Fibroblast of lung (primary cell): ENCODE results near the gene ZNF672. TPM values are rescaled to one million over a fixed set of nuclear protein-coding genes. Genes with fewer than 3 reads are reported as not detected.

Source experiments
- DNase-seq, 2 donors: peaks; one replicate each; pipeline versions ENCODE4 v3.0.0 to v3.0.0-alpha.2; 2010; ENCODE audit warnings: low read depth in 2 of 2
- H2AFZ ChIP-seq: 2 replicates; pipeline ENCODE4 v1.5.1; 2012; ENCODE audit warnings: low read length, control low read depth, inconsistent platforms
- H3K27ac ChIP-seq: 2 replicates; pipeline ENCODE4 v1.5.1; 2011; ENCODE audit warnings: low read length, control low read depth; ENCODE audit not compliant: insufficient read depth
- H3K27me3 ChIP-seq: 2 replicates; pipeline ENCODE4 v1.5.1; 2011; ENCODE audit warnings: mild to moderate bottlenecking, low read length; ENCODE audit not compliant: control insufficient read depth, insufficient read depth
- H3K36me3 ChIP-seq: 2 replicates; pipeline ENCODE4 v1.5.1; 2011; ENCODE audit warnings: low read length; ENCODE audit not compliant: control insufficient read depth, insufficient read depth
- H3K4me1 ChIP-seq: 2 replicates; pipeline ENCODE4 v1.5.1; 2011; ENCODE audit warnings: low read length; ENCODE audit not compliant: control insufficient read depth, insufficient read depth; ENCODE audit errors: extremely low read depth
- H3K4me2 ChIP-seq: 2 replicates; pipeline ENCODE4 v1.5.1; 2011; ENCODE audit warnings: low read length, control low read depth; ENCODE audit not compliant: insufficient read depth; ENCODE audit errors: extremely low read depth
- H3K4me3 ChIP-seq, 4 experiments: fragments of 200-600 bp in 1 of 4; sonication (generic) in 1 of 4; replicated peaks in 1 of 4; 2 replicates each; pipeline ENCODE4 v1.5.1; 2011 to 2016; ENCODE audit warnings: low read length in 4 of 4, low read depth in 3 of 4, mild to moderate bottlenecking in 3 of 4, control low read depth in 2 of 4, inconsistent platforms in 1 of 4, mixed read lengths in 1 of 4; ENCODE audit not compliant: insufficient read depth in 1 of 4; ENCODE audit errors: control extremely low read depth in 1 of 4
- H3K79me2 ChIP-seq: 2 replicates; pipeline ENCODE4 v1.5.1; 2012; ENCODE audit warnings: mild to moderate bottlenecking, low read length, inconsistent platforms; ENCODE audit not compliant: control insufficient read depth, insufficient read depth
- H3K9ac ChIP-seq: 2 replicates; pipeline ENCODE4 v1.5.1; 2011; ENCODE audit warnings: mild to moderate bottlenecking, low read length, control low read depth; ENCODE audit not compliant: insufficient read depth
- H3K9me3 ChIP-seq: 2 replicates; pipeline ENCODE4 v1.5.1; 2012; ENCODE audit warnings: low read depth, low read length; ENCODE audit not compliant: control insufficient read depth, insufficient read depth
- H4K20me1 ChIP-seq: 2 replicates; pipeline ENCODE4 v1.5.1; 2011; ENCODE audit warnings: low read length; ENCODE audit not compliant: control insufficient read depth, insufficient read depth; ENCODE audit errors: extremely low read depth
- CTCF ChIP-seq, 2 donors: IDR thresholded peaks in 1 of 2; conservative IDR thresholded peaks in 1 of 2; 1 replicate in 1 of 2; 2 replicates in 1 of 2; pipeline ENCODE4 v1.5.1; 2011 to 2012; ENCODE audit warnings: low read length in 2 of 2, control low read depth in 1 of 2, inconsistent platforms in 1 of 2, low read depth in 1 of 2, mild to moderate bottlenecking in 1 of 2
- EZH2 ChIP-seq: IDR thresholded peaks from 2 replicates; pipeline ENCODE4 v1.5.1; 2012; ENCODE audit warnings: low read length, control low read depth, mild to moderate bottlenecking; ENCODE audit errors: missing control alignments
- polyA plus RNA-seq, 2 donors: library from polyadenylated mRNA; depleted of rRNA in 1 of 2; stranded (reverse) in 1 of 2; unstranded in 1 of 2; fragments of >200 nt; gene quantifications; 2 replicates each; pipeline ENCODE4 v1.2.1, GENCODE V29; 2011 to 2012; ENCODE audit warnings: missing spikeins in 1 of 2
- total RNA-seq: library from RNA; depleted of rRNA; stranded (reverse); fragments of >200 nt; gene quantifications from 2 replicates; pipeline ENCODE4 v1.2.1, GENCODE V29; 2014

Gene ZNF672
- total and polyA plus RNA-seq, 2 donors (not counting 1 experiment from before 2014, with no cell fraction given) = 10.3 to 15.5 TPM

- peaks cover 79% of the 10 kb centered on the region for H3K79me2 ChIP-seq
- peak overlapping the region in 1 of 4 experiments; percentile 29 for H3K4me3 ChIP-seq
- H3K4me1 ChIP-seq = peaks cover 41% of the 10 kb centered on the region
- H3K4me2 ChIP-seq = peak overlapping the region; percentile 77
- peaks cover 2% of the 10 kb centered on the region for H4K20me1 ChIP-seq
- DNase-seq = peak; percentile 32 to 92
- TF ChIP-seq EZH2 (no peak), CTCF (conservative IDR thresholded peaks at IDR 0.05 in 1 of 2, IDR thresholded peaks at IDR 0.05 in 1 of 2; ENCODE audit: low read depth in 1 of 2, low read length in 2 of 2) (no peak)
- H3K27me3 ChIP-seq = no peaks in the 10 kb centered on the region
- H3K9ac ChIP-seq = no peak overlapping the region
- no peaks in the 10 kb centered on the region for H3K9me3 ChIP-seq
- H3K36me3 ChIP-seq = peaks cover 16% of the 10 kb centered on the region
- H3K27ac ChIP-seq = peak overlapping the region; percentile 71
- H2AFZ ChIP-seq = no peak overlapping the region
These were observed 16.9 kb upstream of the ZNF672 start for GRCh38 chr1:248821101-248821500.

- H3K27me3 ChIP-seq = no peaks in the 10 kb centered on the region
- no peaks in the 10 kb centered on the region for H3K9me3 ChIP-seq
- H3K4me2 ChIP-seq = peak overlapping the region; percentile 77
- no peak for DNase-seq
- H2AFZ ChIP-seq = no peak overlapping the region
- no peak overlapping the region for H3K9ac ChIP-seq
- peaks cover 78% of the 10 kb centered on the region for H3K79me2 ChIP-seq
- peaks cover 41% of the 10 kb centered on the region for H3K4me1 ChIP-seq
- TF ChIP-seq CTCF (conservative IDR thresholded peaks at IDR 0.05 in 1 of 2, IDR thresholded peaks at IDR 0.05 in 1 of 2; ENCODE audit: low read depth in 1 of 2, low read length in 2 of 2) = no peak
- no peak for TF ChIP-seq EZH2
- peak overlapping the region in 1 of 4 experiments; percentile 29 for H3K4me3 ChIP-seq
- H4K20me1 ChIP-seq = peaks cover 2% of the 10 kb centered on the region
- H3K36me3 ChIP-seq = peaks cover 11% of the 10 kb centered on the region
- peak overlapping the region; percentile 71 for H3K27ac ChIP-seq
These were observed 16.4 kb upstream of the ZNF672 start for GRCh38 chr1:248821641-248822040.

GRCh38 chr1:248822148-248823032, 15.6 kb upstream of the ZNF672 start:
- TF ChIP-seq CTCF (conservative IDR thresholded peaks at IDR 0.05 in 1 of 2, IDR thresholded peaks at IDR 0.05 in 1 of 2; ENCODE audit: low read depth in 1 of 2, low read length in 2 of 2) (no peak), EZH2 (no peak)
- Histone ChIP-seq H2AFZ (no peak overlapping the region), H3K79me2 (peaks cover 71% of the 10 kb centered on the region), H3K9ac (no peak overlapping the region), H3K36me3 (peaks cover 5% of the 10 kb centered on the region), H3K27me3 (no peaks in the 10 kb centered on the region), H3K9me3 (no peaks in the 10 kb centered on the region), H3K27ac (peak overlapping the region; percentile 98), H3K4me1 (peaks cover 44% of the 10 kb centered on the region), H3K4me3 (peak overlapping the region in 3 of 4 experiments; percentile 24 to 91 (median 40)), H4K20me1 (peaks cover 2% of the 10 kb centered on the region), H3K4me2 (peak overlapping the region; percentile 92)
- peak in 1 of 2 donors; percentile 40 for DNase-seq
